ENCODE measurements around the gene TMEM150B.

Gene TMEM150B

GRCh38 chr19:55278391-55279135 is 46.6 kb downstream of the TMEM150B start:
- no peak for DNase-seq (ENCODE audit: low spot score)

- DNase-seq (ENCODE audit: low spot score) = no peak
These were observed 47.6 kb downstream of the TMEM150B start for GRCh38 chr19:55277494-55277893.

DNA sequence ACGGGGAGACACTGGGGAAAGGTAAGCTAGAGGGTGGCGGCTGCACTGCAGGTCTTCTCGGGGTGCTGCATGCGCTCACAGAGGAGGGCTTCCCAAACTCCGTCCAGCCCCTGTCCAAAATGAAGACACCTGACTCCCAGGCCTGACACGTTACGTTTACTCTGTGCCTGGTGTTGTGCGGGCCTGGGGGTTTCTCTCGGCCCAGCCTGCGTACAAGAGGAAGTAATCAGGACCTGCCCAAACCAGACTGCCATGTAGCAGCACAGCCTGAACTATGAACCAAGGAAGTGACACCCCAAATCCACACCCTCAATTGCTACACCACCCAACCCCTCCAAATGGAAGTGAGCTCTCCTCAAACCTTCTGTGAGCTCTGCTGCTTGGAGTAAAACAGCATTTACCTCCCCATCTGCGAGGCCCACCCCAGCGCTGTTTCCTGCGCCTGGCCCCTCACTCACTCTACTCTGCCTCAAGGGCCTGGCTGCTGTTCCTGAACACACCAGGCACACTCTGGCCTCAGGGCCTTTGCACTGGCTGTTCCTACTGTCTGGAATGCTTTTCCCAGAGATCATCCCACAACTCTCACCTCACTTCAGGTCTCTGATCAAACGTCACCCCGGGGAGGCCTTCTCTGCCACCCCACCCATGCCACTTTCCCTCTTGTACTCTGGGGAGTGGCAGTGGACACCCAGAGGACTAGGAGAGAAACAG is 48.3 kb downstream of the TMEM150B start:
- no peak for DNase-seq (ENCODE audit: low spot score)

DNA sequence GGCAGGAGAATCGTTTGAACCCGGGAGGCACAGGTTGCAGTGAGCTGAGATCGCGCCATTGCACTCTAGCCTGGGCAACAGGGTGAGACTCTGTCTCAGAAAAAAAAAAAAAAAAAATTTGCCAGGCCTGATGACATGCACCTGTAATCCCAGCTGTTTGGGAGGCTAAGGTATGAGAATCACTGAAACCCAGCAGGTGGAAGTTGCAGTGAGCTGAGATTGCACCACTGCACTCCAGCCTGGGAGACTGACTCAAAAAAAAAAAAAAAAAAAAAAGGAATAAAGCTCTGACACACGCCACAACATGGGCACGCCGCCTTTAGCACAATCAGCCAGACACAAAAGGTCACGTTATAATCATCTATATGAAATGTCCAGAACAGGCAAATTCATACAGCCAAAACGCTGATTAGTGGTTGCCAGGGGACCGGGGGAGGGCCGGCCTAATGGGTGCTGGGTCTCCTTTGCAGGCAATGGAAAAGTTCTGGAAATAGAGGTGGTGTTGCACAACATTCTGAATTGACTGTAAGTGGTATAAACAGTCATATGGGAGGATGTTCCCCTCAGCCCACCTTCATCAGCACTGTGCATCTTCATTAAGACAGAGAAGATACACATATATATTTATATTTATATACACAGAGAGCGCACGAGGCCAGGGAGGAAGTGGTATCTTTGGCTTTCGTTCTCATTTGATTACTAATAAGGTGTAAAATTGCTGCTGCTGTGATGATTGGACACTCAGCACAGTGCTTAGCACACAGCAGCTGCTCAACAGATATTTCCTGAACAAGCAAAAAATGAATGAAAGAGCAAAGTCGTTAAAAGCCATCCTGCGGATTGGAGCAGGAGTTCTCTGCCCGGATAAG is 49.1 kb downstream of the TMEM150B start:
- no peak for DNase-seq (ENCODE audit: low spot score)

DNA sequence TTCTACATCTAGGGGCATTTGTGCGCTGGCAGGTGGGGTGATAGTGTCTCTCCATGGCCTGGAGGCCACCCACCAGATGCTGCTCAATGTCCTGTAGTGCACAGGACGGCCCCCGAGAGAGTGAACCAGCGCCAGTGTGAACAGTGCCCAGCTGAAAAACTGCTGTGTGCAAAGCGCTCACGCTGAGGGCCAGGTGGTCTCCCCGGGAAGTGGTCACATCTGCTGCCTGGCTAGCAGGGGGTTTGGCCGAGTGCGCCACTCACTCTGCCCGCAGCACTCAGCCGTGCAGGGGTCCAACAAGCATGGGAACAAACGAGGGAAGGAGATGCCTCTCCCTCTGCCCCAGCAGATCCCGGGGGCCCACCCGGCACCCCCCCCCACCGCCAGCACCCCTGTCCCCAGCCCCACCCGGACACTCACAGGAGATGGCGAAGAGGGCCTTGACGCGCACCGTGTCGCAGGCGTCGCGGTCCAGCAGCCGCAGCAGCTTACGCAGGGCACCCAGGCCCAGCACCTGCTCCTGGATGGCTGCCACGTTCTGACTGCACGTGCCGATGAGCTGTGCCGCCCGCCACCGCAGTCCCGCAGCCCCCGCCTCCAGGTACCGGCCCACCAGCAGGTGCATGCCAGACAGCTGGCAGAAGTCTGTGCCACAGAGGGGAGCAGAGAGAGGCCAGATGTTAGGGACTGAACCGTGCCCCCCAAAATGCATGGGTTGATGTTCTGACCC is 51.0 kb downstream of the TMEM150B start:
- DNase-seq (ENCODE audit: low spot score) = no peak

- DNase-seq (ENCODE audit: low spot score) = no peak
These were observed 53.0 kb downstream of the TMEM150B start for GRCh38 chr19:55272142-55272541.

DNA sequence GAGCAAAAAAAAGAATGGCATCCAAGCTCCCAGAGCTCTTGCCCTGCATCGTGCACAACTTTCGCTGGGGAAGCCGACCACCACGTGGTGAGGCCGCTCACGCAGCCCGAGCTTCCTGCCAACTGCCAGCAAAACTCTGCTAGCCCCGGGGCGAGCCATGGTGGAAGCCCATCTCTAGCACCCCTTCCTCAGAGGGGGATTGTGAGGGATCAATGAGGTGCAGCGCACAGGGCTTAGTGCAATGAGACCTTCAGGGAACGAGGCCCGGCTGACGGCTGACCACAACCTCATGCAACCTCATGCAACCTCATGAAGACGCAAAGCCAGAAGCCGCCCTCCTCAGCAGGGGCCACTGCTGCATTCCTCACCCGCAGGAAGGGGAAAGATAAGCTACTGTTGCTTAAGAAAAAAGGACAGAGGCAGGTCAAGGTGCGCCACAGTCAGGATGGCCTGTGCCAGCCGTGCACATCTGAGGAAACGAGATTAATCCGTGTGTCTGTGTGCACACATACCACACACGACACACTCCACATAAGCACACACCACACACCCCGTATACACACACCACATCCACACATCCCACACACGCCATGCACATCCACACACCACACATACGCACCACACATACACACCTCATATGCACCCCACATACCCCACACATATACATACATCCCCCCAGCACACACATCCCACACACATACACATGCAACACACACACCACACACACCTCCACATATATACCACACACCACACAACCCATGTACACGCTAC is 54.8 kb downstream of the TMEM150B start:
- no peak for DNase-seq (ENCODE audit: low spot score)

- DNase-seq (ENCODE audit: low spot score) = no peak
These were observed 55.8 kb downstream of the TMEM150B start for GRCh38 chr19:55269299-55269698.

DNA sequence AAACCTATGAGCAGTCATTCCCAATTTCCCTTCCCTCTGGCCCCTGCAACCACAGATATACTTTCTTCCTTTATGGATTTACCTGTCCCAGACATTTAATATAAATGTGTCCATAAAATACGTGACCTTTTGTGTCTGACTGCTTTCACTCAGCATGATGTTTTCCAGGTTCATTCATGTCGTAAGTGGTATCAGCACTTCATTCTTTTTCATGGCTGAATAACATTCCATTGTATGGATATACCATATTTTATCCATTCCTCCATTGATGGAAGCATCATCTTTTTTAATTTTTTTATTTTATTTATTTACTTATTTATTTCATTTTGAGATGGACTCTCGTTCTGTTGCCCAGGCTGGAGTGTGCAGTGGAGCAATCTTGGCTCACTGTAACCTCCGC is 58.3 kb downstream of the TMEM150B start:
- no peak for DNase-seq (ENCODE audit: low spot score)

DNA sequence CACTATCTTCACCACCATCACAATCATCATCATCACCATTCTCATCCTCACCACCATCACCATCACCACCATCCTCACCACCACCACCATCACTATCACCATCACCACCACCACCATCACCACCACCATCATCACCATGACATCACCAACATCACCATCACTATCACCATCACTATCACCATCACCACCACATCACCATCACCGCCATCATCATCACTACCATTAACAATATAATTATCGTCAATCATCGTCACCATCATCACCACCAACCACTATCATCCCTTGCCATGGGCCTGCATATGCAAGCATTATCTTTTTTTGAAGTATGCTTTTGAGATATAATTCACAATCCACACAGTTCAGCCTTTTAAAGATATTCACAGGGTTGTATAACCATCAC is 58.7 kb downstream of the TMEM150B start:
- DNase-seq (ENCODE audit: low spot score) = no peak

- DNase-seq (ENCODE audit: low spot score) = no peak
These were observed 59.3 kb downstream of the TMEM150B start for GRCh38 chr19:55265723-55266386.

GRCh38 chr19:55265173-55265572 is 60.0 kb downstream of the TMEM150B start:
- DNase-seq (ENCODE audit: low spot score) = no peak

DNA sequence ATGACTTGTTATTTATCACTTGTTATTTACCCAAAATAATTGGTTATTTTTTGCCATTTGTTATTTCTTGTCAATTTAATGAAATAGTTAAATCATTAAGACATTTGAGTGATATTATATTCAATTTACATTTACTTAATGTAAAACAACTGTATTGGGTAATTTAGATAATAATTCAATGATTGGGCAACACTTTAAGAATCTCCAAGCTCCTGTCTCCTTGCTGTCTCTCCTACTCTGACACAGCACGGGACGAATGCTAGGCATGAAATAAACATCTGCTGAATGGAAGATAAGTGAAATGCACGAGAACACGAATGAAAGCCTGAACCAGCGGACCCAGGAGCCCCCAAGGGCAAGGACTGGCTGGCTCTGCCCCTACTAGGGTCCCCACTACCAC is 60.6 kb downstream of the TMEM150B start:
- no peak for DNase-seq (ENCODE audit: low spot score)

Measured in globus pallidus (tissue), 1 donor.